Camera-type eye (tissue), 1 donor: ENCODE measurements around the gene SPATA31A5. TPM values are rescaled to one million over a fixed set of nuclear protein-coding genes. Genes with fewer than 3 reads are reported as not detected.

Source experiments
- total RNA-seq: library from RNA; depleted of rRNA; stranded (reverse); fragments of >200 nt; gene quantifications from one replicate; pipeline ENCODE4 v1.2.3, GENCODE V29; 2014

SPATA31A5 gene
- total RNA-seq: not detected

DNA sequence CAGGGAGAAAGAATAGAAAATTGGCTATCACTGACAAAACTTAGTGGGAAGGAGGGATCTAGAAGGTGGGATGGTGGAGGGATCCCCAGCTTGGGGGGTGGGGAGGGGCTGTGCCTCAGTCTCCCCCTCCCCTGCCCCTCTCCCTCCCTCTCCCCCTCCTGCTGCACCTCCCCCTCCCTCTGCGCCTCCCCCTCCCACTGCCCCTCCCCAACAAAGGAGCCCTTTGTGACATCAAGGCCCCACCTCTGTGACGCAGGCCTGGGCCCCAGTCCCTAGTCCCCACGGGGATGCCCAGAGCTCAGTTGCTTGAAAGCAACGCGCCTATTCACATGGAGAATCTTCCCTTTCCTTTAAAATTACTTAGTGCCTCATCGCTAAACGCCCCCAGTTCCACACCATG is at the start of gene SPATA31A5:
SPATA31A5 (plus strand) TSS at position 301 of the 400 bp plus-strand sequence; CDS start at position 330, 29 bp downstream.

